Subcutaneous adipose tissue (tissue), 4 donors: ENCODE results near the gene OR5AR1. TPM values are rescaled to one million over a fixed set of nuclear protein-coding genes. Genes with fewer than 3 reads are reported as not detected.

Experiments
- CTCF ChIP-seq: fragments of 450-650 bp; IDR thresholded peaks from one replicate; pipeline ENCODE4 v1.5.1; 2016; ENCODE audit warnings: low read depth, mild to moderate bottlenecking, control low read depth, antibody characterized with exemption, moderate library complexity
- total RNA-seq, 4 donors: library from RNA; depleted of rRNA; stranded (reverse); fragments of >200 nt; gene quantifications; one replicate each; pipeline ENCODE4 v1.1.0, GENCODE V29; 2016

OR5AR1 gene
- total RNA-seq: not detected

- TF ChIP-seq CTCF: no peak
Observed at GRCh38 chr11:56663386-56663785, at the start of gene OR5AR1. TSS of gene OR5AR1 (plus strand) at chr11:56663686. CDS start at chr11:56663686, 0 bp downstream.

DNA sequence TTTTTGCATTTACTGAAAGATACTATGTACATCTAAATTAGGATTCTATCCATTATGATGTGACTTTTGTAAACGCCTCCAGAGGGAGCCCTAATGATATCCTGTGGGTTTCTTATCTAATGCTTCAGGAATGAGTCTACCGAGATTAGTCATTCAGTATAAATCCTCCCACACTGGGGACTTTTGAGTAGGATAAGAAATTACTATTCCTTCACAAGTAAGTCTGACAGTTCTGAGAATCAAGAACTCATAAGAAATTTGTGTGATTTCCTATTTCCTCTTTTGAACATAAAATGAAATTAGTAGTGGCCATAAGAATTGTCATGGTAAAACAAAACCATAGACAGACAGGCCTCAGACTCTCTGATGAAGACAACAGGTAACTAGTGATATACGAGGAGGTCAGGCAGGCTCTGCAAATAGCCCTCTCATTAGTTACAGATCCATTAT lies 38.8 kb upstream of the OR5AR1 start:
- no peak for TF ChIP-seq CTCF

GRCh38 chr11:56625946-56626345 lies 37.5 kb upstream of the OR5AR1 start:
- TF ChIP-seq CTCF: no peak

- no peak for TF ChIP-seq CTCF
Observed at GRCh38 chr11:56632329-56632728, 31.2 kb upstream of the OR5AR1 start.

DNA sequence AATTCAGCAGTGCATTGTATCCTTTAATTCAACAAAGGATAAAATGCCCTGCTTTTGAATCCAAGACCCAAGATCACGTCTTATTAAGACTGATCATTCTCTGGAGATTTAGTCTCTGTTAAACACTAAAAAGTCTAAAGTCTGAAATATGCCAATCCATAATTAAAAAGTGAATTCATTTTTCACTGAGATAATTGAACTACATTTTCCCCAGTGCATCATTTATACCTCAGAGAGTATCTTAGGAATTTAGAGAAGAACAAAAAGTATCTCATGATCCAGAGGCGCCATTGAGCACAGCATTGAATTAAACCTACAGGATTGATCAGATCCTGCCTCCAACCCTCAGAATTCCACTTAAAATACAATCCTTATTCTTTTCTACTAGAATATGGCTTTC lies 26.6 kb upstream of the OR5AR1 start:
- no peak for TF ChIP-seq CTCF

- no peak for TF ChIP-seq CTCF
Observed at GRCh38 chr11:56637500-56637899, 26.0 kb upstream of the OR5AR1 start.

DNA sequence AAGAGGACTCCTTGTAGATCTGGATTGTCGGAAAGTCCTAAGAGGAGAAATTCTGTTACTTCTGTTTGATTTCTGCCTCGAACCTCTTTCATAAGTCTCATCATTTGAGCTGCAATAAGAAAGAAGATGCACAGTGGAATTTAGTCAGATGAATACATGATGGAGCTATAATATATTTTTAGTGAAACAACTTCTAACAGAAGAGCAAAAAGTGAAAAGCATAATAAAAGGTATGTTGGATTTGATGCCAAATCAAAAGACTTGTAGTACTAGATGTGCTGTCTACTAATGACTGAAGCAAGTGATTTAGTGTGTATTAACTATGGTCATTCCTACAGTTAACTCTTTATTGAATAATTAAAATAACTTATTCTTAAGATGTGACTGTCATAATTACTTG lies 21.1 kb upstream of the OR5AR1 start, which contains the start of gene OR5AP2:
OR5AP2 (minus strand) TSS at position 101 of the 400 bp plus-strand sequence; CDS start at position 101, 0 bp downstream.
- no peak for TF ChIP-seq CTCF
